Left ventricle myocardium superior (tissue), 1 donor: ENCODE data around the gene CUL4B. TPM values are rescaled to one million over a fixed set of nuclear protein-coding genes. Genes with fewer than 3 reads are reported as not detected.
"Not testable (repeated sequence)": the region's sequence is repeated elsewhere in the genome, so short reads cannot be mapped to it uniquely, and the experiment has no call there.

Source experiments
- ATAC-seq: fragments of 200-7000 bp; cut with Tn5 transposase; one replicate; pipeline ENCODE4 v1.9.1; 2020; ENCODE audit warnings: mild to moderate bottlenecking, moderate library complexity
- DNase-seq: peaks from one replicate; pipeline ENCODE4 v3.0.0-alpha.2; 2020
- intact Hi-C: fragments of 100-400 bp; cut with micrococcal nuclease; formaldehyde crosslinking; loops from one replicate; pipeline ENCODE4 v1.11.0; 2022
- long read RNA-seq: library from polyadenylated mRNA; unstranded; transcript quantifications from one replicate; pipeline ENCODE4 v2.0.0, GENCODE V29; 2021
- total RNA-seq: library from RNA; stranded (reverse); fragmentation: NEBNext Ultra II Directional; extraction: Animal tissue kit (Norgen Biotek cat#: 25700); gene quantifications from one replicate; pipeline ENCODE4 v1.2.1, GENCODE V29; 2021
- donor health status: DM: no; HTN: yes; CAD: no; lungs with severe emphysema.

Gene CUL4B
- 19.6 TPM for total RNA-seq
- long read RNA-seq, full-length matches to known transcripts: 10 of 21 reads
- long read RNA-seq, partial matches to known transcripts: 1 of 21 reads
- long read RNA-seq, other reads (novel, unspliced or antisense): 10 of 21 reads

DNA sequence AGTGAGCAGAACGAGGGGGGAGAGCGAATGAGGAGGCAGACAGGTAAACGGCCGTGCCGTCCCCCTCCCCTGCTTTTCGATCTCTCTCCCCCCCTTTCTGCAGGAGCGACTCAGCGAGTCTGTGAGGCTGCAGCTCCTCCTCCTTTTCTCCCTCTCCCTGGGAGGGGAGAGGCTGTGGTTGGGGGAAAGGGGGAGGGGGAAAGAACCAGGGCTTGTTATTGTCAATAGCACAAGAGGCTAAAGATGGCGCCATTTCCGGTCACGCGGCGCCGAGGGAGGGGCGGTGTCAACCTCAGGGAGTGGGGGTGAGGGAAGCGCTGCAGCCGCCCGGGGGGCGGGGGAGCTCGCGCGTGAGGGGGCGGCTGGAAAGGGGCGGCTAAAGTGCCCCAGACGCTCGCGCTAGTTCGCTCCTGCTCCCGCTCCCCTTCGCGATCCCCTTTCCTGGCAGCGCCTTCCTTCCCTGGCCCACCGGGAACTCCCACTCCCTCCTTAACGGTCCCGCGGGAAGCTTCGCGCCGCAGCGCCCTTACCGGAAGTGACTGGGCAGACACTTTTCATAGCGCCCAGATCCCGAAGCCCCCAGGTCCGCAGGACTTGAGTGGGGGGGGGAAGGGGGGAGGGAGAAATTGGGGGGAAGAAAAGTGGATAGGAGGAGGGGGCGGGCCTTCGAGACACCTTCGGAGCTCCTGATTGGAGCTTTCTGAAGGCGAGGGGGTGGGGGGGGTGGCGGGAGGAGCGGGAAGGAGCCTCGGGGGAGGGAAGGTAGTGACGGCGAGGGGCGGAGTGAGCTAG, at the start of gene CUL4B:
TSS of gene CUL4B (minus strand) at position 121 of the 792 bp plus-strand sequence. CDS start 324 bp downstream, outside the sequence.
- intact Hi-C loops: no loop called here
- DNase-seq: peak; percentile 94
- ATAC-seq: peak; percentile 96

DNA sequence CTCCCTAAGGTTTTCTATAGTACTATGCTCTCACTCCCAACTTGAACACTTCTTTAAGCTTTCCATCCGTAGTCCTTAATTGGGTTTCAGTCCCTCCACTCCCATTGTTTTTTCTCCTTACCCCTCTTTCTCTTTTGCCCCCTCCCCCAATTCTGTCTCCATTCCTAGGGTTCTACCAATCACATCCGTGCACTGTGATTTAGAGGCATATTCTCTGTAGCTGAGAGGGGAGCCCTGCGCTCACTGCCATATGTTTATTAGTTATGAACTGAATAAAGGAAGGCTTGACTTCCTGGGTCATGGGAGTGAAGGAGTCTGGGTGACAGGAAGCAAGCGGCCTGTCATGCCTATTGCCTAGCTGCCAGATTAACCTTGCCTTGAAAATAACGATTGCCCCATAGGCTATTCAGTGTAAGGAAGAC, 43.6 kb upstream of the CUL4B start:
- intact Hi-C loops: no loop called here
- DNase-seq (no peak), ATAC-seq (peak; percentile 68)

DNA sequence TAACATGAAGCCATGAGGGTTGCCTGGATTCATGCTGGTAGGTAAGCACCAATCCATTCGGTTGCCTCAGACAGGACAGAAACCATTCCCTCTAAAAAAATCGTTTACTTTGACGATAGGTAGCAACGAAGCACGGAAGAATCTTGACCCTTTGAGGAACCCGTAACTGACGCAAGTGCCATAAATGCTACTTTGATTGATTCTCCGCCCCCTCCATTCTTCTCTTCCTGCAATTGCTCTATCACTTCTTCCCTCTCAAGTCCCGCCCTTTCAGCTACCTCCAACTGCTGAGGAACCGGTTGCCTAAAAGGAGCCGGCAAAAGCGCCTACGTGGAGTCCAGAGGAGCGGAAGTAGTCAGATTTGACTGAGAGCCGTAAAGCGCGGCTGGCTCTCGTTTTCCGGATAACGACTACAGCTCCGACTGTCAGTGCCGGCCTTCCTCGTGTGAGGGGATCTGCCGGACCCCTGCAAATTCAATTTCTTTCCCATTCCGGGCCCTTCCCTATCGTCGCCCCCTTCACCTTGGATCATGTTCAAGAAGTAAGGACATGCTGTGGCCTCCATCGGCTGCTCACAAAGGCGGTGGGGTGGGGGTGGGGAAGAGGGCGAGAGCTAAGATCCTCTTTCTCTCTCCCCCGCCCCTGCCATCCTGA, 43.1 kb upstream of the CUL4B start, which contains the start of gene MCTS1:
TSS of gene MCTS1 (plus strand) at position 395 of the 654 bp plus-strand sequence. CDS start at position 531, 136 bp downstream.
- ATAC-seq: peak; percentile 99
- intact Hi-C loops: no loop called here

DNA sequence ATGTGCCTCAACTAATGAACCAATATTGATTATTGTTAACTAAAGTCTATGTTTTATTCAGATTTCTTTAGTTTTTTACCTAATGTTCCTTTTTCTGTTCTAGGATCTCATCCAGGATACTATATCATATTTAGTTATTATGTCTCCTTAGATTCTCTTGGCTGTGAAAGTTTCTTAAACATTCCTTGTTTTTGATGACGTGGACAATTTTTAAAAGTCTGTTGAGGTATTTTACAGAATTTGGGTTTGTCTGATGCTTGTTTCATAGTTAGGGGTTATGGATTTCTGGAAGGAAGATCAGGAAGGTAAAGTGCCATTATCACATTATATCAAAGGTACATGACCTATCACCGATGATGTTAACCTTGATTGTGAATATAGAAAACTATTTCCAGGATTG, 24.9 kb upstream of the CUL4B start:
- intact Hi-C loops: no loop called here
- DNase-seq (no peak), ATAC-seq (no peak)

More for the DNA sequence above, 43.1 kb upstream of the CUL4B start, which contains the start of gene MCTS1:
- DNase-seq: peak; percentile 84

DNA sequence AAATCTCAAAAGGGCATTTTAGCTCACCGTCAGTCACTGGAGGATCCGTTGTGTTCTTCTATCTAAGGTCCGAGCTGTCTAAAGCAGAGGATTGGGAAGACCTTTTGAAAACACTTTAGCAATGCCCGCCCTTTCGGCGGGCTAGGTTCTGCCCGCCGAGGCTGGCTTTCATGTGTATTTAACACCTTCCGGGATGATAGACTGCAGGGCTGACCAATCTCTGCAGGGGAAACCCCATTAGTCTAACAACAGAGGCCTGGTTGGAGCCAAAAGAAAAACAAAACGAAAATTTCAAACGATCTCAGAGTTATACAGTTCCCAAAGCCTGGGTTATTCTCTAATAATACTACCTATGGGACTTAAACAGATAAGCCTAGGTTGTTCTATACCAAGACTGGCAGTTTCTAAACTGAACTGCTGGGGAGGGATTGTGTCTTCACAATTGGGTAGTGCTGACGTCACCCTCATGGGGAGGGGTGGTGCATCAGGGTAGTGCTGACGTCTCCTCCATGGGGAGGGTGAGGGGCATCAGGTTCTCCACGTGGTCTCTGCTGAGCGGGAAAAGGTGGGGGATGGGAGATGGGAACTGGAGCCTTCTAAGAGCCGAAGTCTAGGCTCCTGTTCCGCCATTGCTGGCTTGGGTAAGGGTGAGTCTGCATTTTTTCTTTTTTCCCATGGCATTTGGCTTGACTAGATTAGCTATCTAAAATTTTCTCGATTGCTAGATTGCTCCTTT, 14.8 kb upstream of the CUL4B start:
- intact Hi-C loops: no loop called here
- ATAC-seq: no peak
- DNase-seq: no peak

DNA sequence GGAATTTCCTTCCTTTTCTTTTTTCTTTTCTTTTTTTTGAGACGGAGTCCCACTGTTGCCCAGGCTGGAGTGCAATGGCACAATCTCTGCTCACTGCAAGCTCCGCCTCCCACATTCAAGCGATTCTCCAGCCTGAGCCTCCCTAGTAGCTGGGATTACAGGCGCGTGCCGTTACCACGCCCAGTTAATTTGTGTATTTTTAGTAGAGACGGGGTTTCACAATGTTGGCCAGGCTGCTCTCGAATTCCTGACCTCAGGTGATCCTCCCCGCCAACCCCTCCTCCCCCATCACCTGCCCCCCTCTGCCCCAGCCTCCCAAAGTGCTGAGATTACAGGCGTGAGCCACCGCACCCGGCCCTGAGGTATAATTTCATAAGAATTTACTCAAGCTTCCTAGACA, 13.0 kb upstream of the CUL4B start:
- ATAC-seq, intact Hi-C loops, DNase-seq: not testable (repeated sequence)

DNA sequence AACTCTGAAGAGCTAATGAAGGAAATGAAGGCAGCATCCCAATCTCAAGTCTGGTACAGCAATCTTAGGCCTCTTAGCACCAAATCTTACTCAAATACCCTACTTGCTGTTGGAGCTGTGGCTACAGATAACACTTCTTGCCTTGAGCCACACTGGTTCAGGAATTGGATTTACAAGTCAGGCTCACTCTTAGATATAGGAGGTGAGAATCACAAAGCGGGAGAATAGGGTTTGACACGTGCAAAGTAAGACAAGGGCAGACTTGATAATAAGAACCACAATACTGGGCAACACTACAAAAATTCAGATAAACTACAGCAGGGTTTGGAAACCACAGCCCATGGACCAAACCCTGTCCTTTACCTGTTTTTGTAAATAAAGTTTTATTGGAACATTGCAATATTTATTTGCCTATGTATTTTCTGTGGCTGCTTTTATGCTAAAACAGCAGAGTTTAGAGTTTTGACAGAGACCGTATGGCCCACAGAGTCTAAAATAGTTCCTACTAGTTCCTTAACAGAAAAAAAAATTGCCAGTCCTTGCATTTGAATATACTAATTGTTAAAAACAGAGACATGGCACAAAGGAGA, 9.3 kb upstream of the CUL4B start:
- no peak for ATAC-seq
- intact Hi-C loops: no loop called here
- DNase-seq: no peak

DNA sequence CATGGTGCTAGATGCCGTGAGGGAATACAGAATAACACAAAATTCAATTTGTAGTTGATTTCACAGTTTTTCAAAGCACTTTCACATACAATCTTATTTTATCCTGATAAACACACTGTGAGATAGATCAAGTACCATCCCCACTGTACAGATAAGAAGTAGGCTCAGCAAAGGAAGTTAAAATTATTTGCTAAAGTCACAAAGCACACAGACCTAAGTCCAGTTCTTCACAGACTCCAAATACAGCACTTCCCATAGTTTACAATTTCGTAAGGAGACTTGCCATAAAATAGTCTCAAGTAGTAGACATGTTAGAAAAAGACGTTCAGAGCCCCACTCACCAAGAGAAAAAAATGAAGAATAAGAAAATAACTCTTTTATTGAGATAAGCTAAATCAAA, 7.8 kb upstream of the CUL4B start:
- intact Hi-C loops: no loop called here
- no peak for ATAC-seq
- DNase-seq: no peak

DNA sequence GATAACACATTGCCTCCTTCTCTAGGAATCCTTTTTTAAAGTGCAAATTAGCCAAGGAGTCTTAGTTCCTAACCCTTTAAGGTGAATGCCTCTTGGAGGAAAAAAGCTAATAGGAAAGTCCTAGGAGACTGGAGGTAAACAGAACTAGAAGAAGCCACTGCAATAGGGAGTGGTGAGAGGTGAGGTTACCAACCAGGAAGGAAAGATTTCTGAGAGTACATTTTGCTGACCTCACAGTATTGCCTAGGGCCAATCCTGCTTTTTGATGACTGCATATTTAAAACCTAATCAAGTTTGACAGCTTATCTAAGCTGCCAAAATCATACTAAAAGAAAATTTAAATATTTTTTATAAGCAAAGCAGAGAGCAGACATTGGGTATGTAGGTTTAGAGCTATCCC, 7.3 kb upstream of the CUL4B start:
- intact Hi-C loops: no loop called here
- DNase-seq (no peak), ATAC-seq (no peak)

DNA sequence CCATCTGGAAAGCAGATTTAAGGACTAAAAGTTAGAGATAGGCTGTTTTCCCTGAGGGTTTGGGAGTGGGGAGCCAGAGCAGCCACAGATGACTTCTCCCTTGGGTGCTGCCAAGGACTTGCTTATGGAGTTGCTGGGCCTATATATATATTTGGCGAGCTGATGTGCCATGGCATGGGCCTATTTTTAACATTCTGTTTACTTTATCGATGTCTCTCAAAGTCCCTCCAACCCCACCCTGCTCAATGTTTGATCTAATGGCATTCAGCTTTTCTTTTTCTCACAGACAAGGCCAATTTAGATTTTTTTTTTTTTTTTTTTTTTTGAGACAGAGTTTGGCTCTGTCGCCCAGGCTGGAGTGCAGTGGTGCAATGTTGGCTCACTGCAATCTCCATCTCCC, 6.1 kb upstream of the CUL4B start:
- ATAC-seq: no peak
- intact Hi-C loops: no loop called here
- DNase-seq: no peak

DNA sequence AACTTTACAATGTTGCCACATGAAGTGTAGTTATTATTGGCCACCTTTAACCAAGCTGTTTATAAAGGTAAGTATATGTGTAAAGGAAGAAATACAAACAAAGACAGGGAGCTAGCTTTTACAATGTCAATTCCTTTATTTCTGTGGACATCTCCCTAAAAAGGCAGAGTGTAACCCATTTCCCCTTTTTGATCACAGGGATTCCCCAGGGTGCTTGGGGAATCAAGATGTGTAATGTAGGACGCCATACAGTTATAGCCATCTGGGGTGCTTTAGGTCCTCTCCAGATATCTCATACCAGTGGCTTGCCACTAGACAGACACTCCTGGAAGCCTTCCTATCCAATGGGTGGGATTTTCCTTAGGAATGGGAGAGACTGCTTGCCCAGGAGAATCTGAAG, 4.2 kb upstream of the CUL4B start:
- intact Hi-C loops: no loop called here
- no peak for ATAC-seq
- no peak for DNase-seq

DNA sequence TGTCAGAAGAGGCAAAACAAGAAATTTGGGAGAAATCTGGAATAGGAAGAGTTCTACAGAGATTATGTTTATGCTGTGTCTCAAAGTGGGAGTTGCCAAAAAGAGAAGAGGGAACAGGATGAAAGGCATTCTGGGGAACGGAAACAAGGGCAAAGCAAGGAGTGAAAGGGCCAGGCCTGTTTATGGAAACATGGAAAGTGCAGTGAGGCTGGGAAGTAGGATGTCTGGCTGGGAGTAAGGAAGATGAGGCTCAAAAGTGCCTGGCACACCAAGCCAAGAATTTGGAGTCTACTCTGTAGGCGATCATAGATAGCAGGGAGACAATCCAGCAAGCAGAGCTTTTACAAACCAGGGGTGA, 1.8 kb upstream of the CUL4B start:
- intact Hi-C loops: no loop called here
- ATAC-seq (no peak), DNase-seq (no peak)

DNA sequence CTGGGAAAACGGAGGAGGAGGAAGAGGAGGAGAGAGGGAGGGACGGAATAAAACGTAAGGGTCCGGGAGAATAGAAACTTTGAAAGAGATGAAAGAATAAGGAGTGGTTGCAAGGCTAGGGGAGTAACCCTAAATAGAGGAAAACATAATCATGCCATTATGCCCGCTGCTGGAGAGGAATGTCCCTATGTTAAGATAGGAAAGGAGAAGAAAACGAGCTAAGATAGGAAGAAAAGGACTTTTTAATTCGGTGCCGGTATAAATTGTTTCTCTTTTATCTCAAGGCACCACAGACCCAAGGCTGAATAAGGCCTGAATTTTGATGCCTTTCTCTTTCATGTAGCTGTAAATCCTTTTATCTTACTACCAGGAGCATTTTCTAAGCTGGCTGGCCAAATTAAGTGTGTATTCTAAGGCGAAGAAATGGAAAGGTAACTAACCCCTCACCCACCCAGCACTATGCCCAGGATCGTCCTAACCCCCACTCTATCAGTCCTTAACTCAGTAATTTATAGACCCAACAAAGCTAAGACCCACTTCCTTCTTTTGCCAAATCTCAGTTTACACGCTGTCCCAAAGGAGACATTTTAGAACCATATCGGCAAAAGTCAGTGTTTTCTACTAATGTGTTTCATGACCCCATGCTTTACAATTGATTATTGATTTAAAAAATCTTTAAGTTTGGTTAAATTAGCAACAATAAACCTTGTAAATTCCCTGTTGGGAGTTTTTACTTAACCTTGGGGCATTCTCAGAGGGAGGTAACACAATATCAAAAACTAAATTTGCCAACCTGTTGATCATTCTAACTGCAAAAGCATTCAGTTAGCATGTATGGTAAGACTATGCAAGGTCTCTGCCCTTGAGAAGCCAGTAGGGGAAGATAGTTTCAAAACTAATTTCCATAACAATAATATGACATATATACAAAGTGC, 1.1 kb upstream of the CUL4B start:
- no peak for DNase-seq
- no peak for ATAC-seq
- intact Hi-C loops: no loop called here

DNA sequence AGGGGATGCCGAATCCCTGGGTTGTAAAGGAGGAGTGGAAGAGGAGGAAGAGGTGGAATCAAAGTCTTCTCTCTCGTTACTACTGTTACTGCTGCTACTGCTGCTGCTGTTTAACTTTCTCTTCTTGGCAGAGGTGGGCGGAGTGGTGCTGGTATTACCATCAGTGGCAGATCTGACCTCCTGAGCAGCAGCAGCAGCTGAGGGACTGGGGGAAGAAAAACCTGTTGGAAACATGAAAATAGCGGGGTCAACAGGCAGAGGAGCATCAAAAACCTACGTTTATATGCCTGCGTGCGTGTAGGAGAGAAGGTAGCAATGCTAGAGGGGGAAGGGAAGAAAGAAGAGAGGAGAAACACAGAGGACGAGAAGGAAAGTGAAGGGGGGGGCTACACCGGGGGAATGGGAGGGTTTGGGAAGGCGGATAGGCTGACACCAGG, 339 bp downstream of the CUL4B start:
- intact Hi-C loops: no loop called here
- peak; percentile 25 for DNase-seq
- ATAC-seq: peak; percentile 34

DNA sequence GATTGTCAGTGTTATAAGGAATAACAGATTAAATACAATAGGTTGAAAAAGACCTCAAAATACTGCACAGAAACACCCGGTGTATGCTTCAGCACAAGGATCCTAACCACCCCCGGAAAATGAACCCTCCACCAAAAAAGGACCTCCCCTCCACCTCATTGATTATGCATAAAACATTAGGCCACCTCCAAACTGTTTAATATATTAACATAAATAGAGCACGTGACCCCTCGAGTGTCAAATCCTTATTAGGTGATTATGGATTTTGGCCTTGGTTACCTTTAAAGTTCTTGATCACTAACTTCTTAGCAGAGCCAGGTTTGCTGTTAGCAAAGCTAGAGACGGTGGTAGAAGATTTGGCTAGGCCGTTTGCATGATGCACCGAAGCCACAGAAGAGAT, 958 bp downstream of the CUL4B start:
- no peak for DNase-seq
- intact Hi-C loops: no loop called here
- no peak for ATAC-seq

DNA sequence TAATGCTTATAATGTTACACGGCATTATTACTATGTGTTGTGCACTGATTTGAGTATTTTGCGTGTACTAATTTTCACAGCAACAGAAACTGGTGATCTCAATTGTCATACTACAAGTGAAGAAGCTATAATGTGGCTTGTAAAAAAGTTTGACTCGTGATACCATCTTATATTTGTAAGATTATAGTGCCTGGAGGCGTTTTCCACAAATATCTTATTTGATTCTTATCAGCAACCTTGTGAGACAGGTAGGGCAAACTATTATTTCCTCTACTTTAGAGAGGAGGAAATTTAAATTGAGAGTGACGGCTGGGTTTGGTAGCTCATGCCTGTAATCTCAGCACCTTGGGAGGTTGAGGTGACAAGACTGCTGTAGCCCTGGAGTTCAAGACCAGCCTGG, 4.5 kb downstream of the CUL4B start:
- intact Hi-C loops: no loop called here
- no peak for ATAC-seq
- DNase-seq: no peak

DNA sequence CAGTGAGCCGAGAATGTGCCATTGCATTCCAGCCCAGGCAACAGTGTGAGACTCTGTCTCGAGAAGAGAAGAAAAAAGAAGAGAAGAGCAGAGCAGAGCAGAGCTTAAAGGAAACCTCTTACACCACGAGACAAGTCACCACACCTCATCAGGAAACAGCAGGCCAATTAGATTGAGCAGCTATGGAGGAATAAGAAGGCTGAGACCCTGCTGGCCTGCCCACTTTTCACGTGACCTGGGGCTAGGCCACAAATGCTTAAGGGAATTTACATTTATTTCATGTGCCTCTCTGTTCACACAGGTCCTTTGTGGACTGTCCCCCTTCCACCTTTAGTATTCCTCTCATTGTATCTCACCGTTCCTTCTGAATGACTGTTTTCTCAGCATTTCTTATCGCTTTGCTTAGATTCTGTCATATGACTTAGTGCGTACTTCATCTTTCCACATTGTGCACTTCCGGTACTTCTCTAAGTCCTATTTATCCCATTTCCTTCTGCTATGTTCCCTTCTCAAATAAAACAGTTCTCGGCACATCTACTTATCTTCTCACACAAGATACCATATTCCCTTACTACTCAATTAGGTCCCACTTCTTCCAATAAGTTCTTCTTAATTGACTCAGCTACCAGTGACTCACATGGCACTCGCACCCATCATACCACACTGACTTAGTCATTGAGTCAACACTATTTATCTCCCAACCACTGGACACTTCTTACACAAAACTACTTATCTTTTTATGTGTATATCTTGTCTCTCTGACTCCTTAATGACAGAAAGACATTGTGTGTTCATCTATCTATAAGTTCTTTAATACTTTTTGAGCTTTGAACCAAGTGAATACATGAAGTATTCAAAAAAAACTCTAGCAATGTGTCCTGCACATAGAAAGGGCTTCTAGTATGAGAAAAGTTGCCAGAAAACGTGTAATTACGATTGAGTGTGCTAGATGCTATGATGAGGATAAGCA, 11.0 kb downstream of the CUL4B start:
- intact Hi-C loops: no loop called here
- ATAC-seq (no peak), DNase-seq (no peak)
